Esophagus muscularis mucosa (tissue), 4 donors: ENCODE data around the gene BEX3.

Experiments
- CTCF ChIP-seq, 3 experiments: fragments of 200-600 bp in 2 of 3; fragments of 450-650 bp in 1 of 3; sonication (generic) in 2 of 3; IDR thresholded peaks; one replicate each; pipeline ENCODE4 v1.5.1; 2017 to 2019; ENCODE audit warnings: antibody characterized with exemption in 3 of 3, mild to moderate bottlenecking in 2 of 3, moderate library complexity in 1 of 3
- EP300 ChIP-seq: sonication (generic); formaldehyde crosslinking; IDR thresholded peaks from one replicate; pipeline ENCODE4 v1.6.1; 2017; ENCODE audit warnings: antibody characterized with exemption
- POLR2A ChIP-seq: fragments of 450-650 bp; IDR thresholded peaks from one replicate; pipeline ENCODE4 v1.6.1; 2017; ENCODE audit warnings: antibody characterized with exemption, moderate library complexity, mild to moderate bottlenecking, low read depth
- POLR2AphosphoS5 ChIP-seq, 2 donors: sonication (generic); formaldehyde crosslinking; IDR thresholded peaks; one replicate each; pipeline ENCODE4 v1.6.1; 2017; ENCODE audit warnings: antibody characterized with exemption in 2 of 2

- TF ChIP-seq CTCF (IDR thresholded peaks at IDR 0.05) (no peak), POLR2AphosphoS5 (IDR thresholded peaks at IDR 0.05) (no peak), POLR2A (no peak), EP300 (no peak)
These were observed 8.8 kb upstream of the BEX3 start for GRCh38 chrX:103367502-103367901.
